CD4-positive, alpha-beta T cell treated with Interleukin-15 for 1 hour (primary cell): ENCODE results near the gene MLPH.

ENCODE experiments used
- DNase-seq: peaks from one replicate; pipeline ENCODE4 v3.0.0-alpha.2; 2020

MLPH gene

GRCh38 chr2:237486819-237487448 is at the start of gene MLPH:
TSS of gene MLPH (plus strand) at chr2:237487251. CDS start at chr2:237493427, 6,176 bp downstream.
- no peak for DNase-seq

GRCh38 chr2:237437566-237437965 is 49.5 kb upstream of the MLPH start:
- no peak for DNase-seq

GRCh38 chr2:237438080-237438940 is 48.7 kb upstream of the MLPH start:
- no peak for DNase-seq

GRCh38 chr2:237440819-237441281 is 46.2 kb upstream of the MLPH start:
- DNase-seq, result no peak

GRCh38 chr2:237441605-237442274 is 45.3 kb upstream of the MLPH start:
- DNase-seq, result no peak

GRCh38 chr2:237444071-237444470 is 43.0 kb upstream of the MLPH start:
- DNase-seq, result no peak

GRCh38 chr2:237445611-237446337 is 41.3 kb upstream of the MLPH start:
- no peak for DNase-seq

GRCh38 chr2:237446338-237446665 is 40.7 kb upstream of the MLPH start:
- DNase-seq, result no peak

- no peak for DNase-seq
These were observed 39.6 kb upstream of the MLPH start for GRCh38 chr2:237447496-237447895.

GRCh38 chr2:237448171-237448570 is 38.9 kb upstream of the MLPH start:
- DNase-seq, result no peak

- no peak for DNase-seq
These were observed 38.4 kb upstream of the MLPH start for GRCh38 chr2:237448626-237449025.

GRCh38 chr2:237449193-237449881 is 37.7 kb upstream of the MLPH start:
- DNase-seq, result no peak

- no peak for DNase-seq
These were observed 36.9 kb upstream of the MLPH start for GRCh38 chr2:237450108-237450507.

- no peak for DNase-seq
These were observed 36.5 kb upstream of the MLPH start for GRCh38 chr2:237450583-237450982.

- no peak for DNase-seq
These were observed 35.2 kb upstream of the MLPH start for GRCh38 chr2:237451643-237452469.

GRCh38 chr2:237452861-237453260 is 34.2 kb upstream of the MLPH start:
- no peak for DNase-seq

GRCh38 chr2:237453671-237454070 is 33.4 kb upstream of the MLPH start:
- no peak for DNase-seq

- no peak for DNase-seq
These were observed 31.3 kb upstream of the MLPH start for GRCh38 chr2:237455764-237456163.

- no peak for DNase-seq
These were observed 30.7 kb upstream of the MLPH start for GRCh38 chr2:237456200-237456843.

GRCh38 chr2:237457388-237457941 is 29.6 kb upstream of the MLPH start:
- no peak for DNase-seq

- DNase-seq, result no peak
These were observed 28.5 kb upstream of the MLPH start for GRCh38 chr2:237458519-237458918.
